HG03108 (cell line): Measurements from ENCODE around the gene PHETA2.

ENCODE experiments used
- ATAC-seq: cut with Tn5 transposase; IDR thresholded peaks from one replicate; pipeline ENCODE4 v1.9.1; 2021; ENCODE audit warnings: moderate library complexity; ENCODE audit not compliant: unreplicated experiment

The PHETA2 gene

GRCh38 chr22:42074132-42074811 is at the start of gene PHETA2:
Gene PHETA2, plus strand, starts transcription at chr22:42074248. Its CDS starts 3,046 bp downstream, at chr22:42077294.
- ATAC-seq, result no peak

GRCh38 chr22:42025421-42025820 is 48.6 kb upstream of the PHETA2 start:
- ATAC-seq, result no peak

GRCh38 chr22:42026705-42027104 is 47.3 kb upstream of the PHETA2 start:
- ATAC-seq, result no peak

- ATAC-seq, result no peak
Observed at GRCh38 chr22:42033263-42034181, 40.5 kb upstream of the PHETA2 start.

- no peak for ATAC-seq
Observed at GRCh38 chr22:42035256-42035655, 38.8 kb upstream of the PHETA2 start.

GRCh38 chr22:42039271-42039670 is 34.8 kb upstream of the PHETA2 start:
- no peak for ATAC-seq

GRCh38 chr22:42041784-42042183 is 32.3 kb upstream of the PHETA2 start:
- ATAC-seq, result no peak

- no peak for ATAC-seq
Observed at GRCh38 chr22:42050641-42051180, 23.3 kb upstream of the PHETA2 start.

- ATAC-seq, result no peak
Observed at GRCh38 chr22:42052765-42053164, 21.3 kb upstream of the PHETA2 start.

- ATAC-seq, result no peak
Observed at GRCh38 chr22:42056757-42057511, 17.1 kb upstream of the PHETA2 start.

- no peak for ATAC-seq
Observed at GRCh38 chr22:42060489-42060888, 13.6 kb upstream of the PHETA2 start.

- ATAC-seq, result no peak
Observed at GRCh38 chr22:42061041-42061440, 13.0 kb upstream of the PHETA2 start.

- no peak for ATAC-seq
Observed at GRCh38 chr22:42062506-42063170, 11.4 kb upstream of the PHETA2 start.

- no peak for ATAC-seq
Observed at GRCh38 chr22:42064629-42065028, 9.4 kb upstream of the PHETA2 start.

- no peak for ATAC-seq
Observed at GRCh38 chr22:42065438-42066125, 8.5 kb upstream of the PHETA2 start.

- no peak for ATAC-seq
Observed at GRCh38 chr22:42066126-42066761, 7.8 kb upstream of the PHETA2 start.

GRCh38 chr22:42066937-42067336 is 7.1 kb upstream of the PHETA2 start:
- ATAC-seq, result no peak

GRCh38 chr22:42067671-42068251 is 6.3 kb upstream of the PHETA2 start:
- no peak for ATAC-seq

- ATAC-seq, result no peak
Observed at GRCh38 chr22:42068291-42068690, 5.8 kb upstream of the PHETA2 start.
